Chondrocyte (in vitro differentiated cells): ENCODE results near the gene PTPN5. TPM values are rescaled to one million over a fixed set of nuclear protein-coding genes. Genes with fewer than 3 reads are reported as not detected.
A peak's percentile ranks its signal among the peaks of the same experiment; 100 is the strongest.

Experiments used
- DNase-seq: peaks from one replicate; pipeline ENCODE4 v3.0.0; 2021; ENCODE audit warnings: mixed read lengths, low spot score
- H3K27ac Mint-ChIP-seq: one replicate; pipeline ENCODE4 v1.8.0; 2021; ENCODE audit warnings: mild to moderate bottlenecking, moderate library complexity, mixed read lengths; ENCODE audit not compliant: unreplicated experiment
- H3K27me3 Mint-ChIP-seq: 2 replicates; pipeline ENCODE4 v1.8.0; 2021; ENCODE audit warnings: low read depth, mixed read lengths
- H3K36me3 Mint-ChIP-seq: 2 replicates; pipeline ENCODE4 v1.8.0; 2021; ENCODE audit warnings: low read depth, mixed read lengths
- H3K4me1 Mint-ChIP-seq: 2 replicates; pipeline ENCODE4 v1.8.0; 2021; ENCODE audit warnings: low read depth, mild to moderate bottlenecking, mixed read lengths
- H3K4me3 Mint-ChIP-seq: one replicate; pipeline ENCODE4 v1.8.0; 2021; ENCODE audit warnings: mild to moderate bottlenecking, moderate library complexity, mixed read lengths; ENCODE audit not compliant: unreplicated experiment
- H3K9me3 Mint-ChIP-seq: 2 replicates; pipeline ENCODE4 v1.8.0; 2021; ENCODE audit warnings: low read depth, mixed read lengths
- CTCF ChIP-seq: fragments of 200-600 bp; sonication (generic); IDR thresholded peaks from 2 replicates; pipeline ENCODE4 v1.5.0; 2021; ENCODE audit warnings: antibody characterized with exemption, mild to moderate bottlenecking, moderate library complexity
- total RNA-seq: library from RNA; stranded (reverse); gene quantifications from 3 replicates; pipeline ENCODE4 v1.2.1, GENCODE V29; 2021

PTPN5 gene
- total RNA-seq, 1 donor from 2014 or later: not detected

GRCh38 chr11:18802381-18803257 lies 11.0 kb upstream of the PTPN5 start:
- peaks cover 66% of the 10 kb centered on the region for H3K27me3 Mint-ChIP-seq
- peaks cover 4% of the 10 kb centered on the region for H3K4me1 Mint-ChIP-seq
- H3K36me3 Mint-ChIP-seq: no peaks in the 10 kb centered on the region
- no peak overlapping the region for H3K27ac Mint-ChIP-seq
- no peak overlapping the region for H3K4me3 Mint-ChIP-seq
- DNase-seq: no peak
- no peaks in the 10 kb centered on the region for H3K9me3 Mint-ChIP-seq
- TF ChIP-seq CTCF: peak; percentile 86

GRCh38 chr11:18798799-18799469 lies 7.3 kb upstream of the PTPN5 start:
- TF ChIP-seq CTCF: no peak
- Mint-ChIP-seq H3K4me1 (peaks cover 4% of the 10 kb centered on the region), H3K27me3 (peaks cover 61% of the 10 kb centered on the region), H3K4me3 (no peak overlapping the region), H3K36me3 (no peaks in the 10 kb centered on the region), H3K27ac (no peak overlapping the region), H3K9me3 (no peaks in the 10 kb centered on the region)
- DNase-seq: no peak

GRCh38 chr11:18794956-18795355 lies 3.4 kb upstream of the PTPN5 start:
- no peaks in the 10 kb centered on the region for H3K36me3 Mint-ChIP-seq
- H3K27ac Mint-ChIP-seq: no peak overlapping the region
- no peak overlapping the region for H3K4me3 Mint-ChIP-seq
- peaks cover 8% of the 10 kb centered on the region for H3K4me1 Mint-ChIP-seq
- H3K9me3 Mint-ChIP-seq: no peaks in the 10 kb centered on the region
- no peak for TF ChIP-seq CTCF
- peaks cover 63% of the 10 kb centered on the region for H3K27me3 Mint-ChIP-seq
- DNase-seq: no peak

DNA sequence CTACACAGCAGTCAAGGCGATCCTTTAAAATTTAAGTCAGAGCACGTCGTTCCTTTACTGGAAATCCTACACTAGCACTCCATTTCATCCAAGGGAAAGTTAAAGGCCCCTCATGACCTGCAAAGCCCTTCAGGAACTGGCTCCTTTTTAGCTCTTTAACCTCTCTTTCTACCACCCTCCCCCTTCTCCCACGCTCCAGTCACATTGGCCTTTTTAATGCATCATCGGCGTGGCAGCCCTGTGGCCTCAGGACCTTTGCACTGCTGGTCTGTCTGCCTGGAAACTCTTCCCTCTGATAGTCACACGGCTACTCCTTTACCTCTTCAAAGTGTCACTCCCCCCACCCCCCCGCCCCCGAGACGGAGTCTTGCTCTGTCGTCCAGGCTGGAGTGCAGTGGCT lies 1.2 kb upstream of the PTPN5 start:
- no peaks in the 10 kb centered on the region for H3K9me3 Mint-ChIP-seq
- H3K36me3 Mint-ChIP-seq: no peaks in the 10 kb centered on the region
- H3K27ac Mint-ChIP-seq: no peak overlapping the region
- peaks cover 70% of the 10 kb centered on the region for H3K27me3 Mint-ChIP-seq
- DNase-seq: no peak
- peak overlapping the region; percentile 61 for H3K4me3 Mint-ChIP-seq
- TF ChIP-seq CTCF: no peak
- H3K4me1 Mint-ChIP-seq: peaks cover 8% of the 10 kb centered on the region

GRCh38 chr11:18791969-18792628 lies 501 bp upstream of the PTPN5 start:
- no peak for TF ChIP-seq CTCF
- no peak for DNase-seq
- Mint-ChIP-seq H3K27me3 (peaks cover 70% of the 10 kb centered on the region), H3K4me3 (peak overlapping the region; percentile 61), H3K27ac (no peak overlapping the region), H3K36me3 (no peaks in the 10 kb centered on the region), H3K9me3 (no peaks in the 10 kb centered on the region), H3K4me1 (peaks cover 8% of the 10 kb centered on the region)
